ENCODE measurements around the gene SPAG9. TPM values are rescaled to one million over a fixed set of nuclear protein-coding genes. Genes with fewer than 3 reads are reported as not detected.
A peak's percentile ranks its signal among the peaks of the same experiment; 100 is the strongest.

SPAG9 gene
- total RNA-seq, 1 donor from 2014 or later: 105 TPM

DNA sequence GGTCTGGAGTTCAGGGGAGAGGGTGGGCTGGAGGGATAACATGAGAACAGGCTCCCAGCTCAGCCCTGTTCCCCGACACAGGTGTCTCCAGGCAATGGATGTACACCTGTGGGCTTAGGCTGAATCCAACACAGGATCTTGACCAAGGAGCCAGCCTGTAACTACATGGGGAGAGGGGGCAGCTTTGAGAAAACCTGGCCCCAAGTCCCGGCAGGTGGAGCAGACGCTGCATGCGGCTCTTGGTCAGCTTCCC is 181.2 kb downstream of the SPAG9 start:
- no peak for DNase-seq (ENCODE audit: low spot score)

GRCh38 chr17:50938821-50939541 is 181.7 kb downstream of the SPAG9 start:
- no peak for DNase-seq (ENCODE audit: low spot score)

- DNase-seq (ENCODE audit: low spot score): no peak
Measured at GRCh38 chr17:50935996-50936266, 184.7 kb downstream of the SPAG9 start.

DNA sequence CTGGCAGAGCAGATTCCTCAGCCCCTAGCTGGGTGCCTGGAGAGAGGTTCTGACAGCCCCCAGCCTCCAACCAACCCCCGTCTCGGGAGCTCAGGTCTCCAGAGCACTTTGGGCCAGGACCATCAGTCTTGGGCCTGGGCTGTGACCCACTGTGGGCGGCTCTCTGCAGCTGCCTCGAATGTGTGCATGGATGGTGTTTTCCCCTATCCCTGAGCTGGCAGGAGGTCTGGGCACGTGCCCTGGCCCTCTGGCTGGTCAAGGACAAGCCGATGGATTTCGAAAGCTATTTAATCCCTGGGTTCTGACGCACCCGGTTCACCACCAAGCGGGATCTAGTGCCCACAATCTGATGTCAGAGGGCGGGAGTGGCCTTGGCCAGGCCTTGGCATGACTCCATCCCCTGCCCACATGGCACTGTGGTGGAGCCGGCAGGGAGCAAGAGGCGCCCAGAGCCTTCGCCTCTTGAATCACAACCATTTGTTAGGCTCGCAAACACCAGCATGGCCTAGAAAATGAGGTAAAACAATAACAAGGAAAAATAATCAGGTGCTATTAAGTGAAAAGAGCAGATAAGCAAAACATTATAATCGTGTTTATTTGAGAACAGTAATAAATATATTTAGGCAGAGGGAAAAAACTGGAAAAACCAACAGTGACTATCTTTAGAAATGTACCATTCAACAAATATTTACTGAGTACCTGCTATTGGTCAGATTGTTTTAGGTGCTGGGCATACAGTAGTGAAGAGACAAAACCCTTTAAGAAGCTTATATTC is 185.3 kb downstream of the SPAG9 start:
- no peak for DNase-seq (ENCODE audit: low spot score)

GRCh38 chr17:50934672-50935220 is 185.9 kb downstream of the SPAG9 start:
- DNase-seq (ENCODE audit: low spot score): no peak

GRCh38 chr17:50934161-50934560 is 186.5 kb downstream of the SPAG9 start:
- no peak for DNase-seq (ENCODE audit: low spot score)

DNA sequence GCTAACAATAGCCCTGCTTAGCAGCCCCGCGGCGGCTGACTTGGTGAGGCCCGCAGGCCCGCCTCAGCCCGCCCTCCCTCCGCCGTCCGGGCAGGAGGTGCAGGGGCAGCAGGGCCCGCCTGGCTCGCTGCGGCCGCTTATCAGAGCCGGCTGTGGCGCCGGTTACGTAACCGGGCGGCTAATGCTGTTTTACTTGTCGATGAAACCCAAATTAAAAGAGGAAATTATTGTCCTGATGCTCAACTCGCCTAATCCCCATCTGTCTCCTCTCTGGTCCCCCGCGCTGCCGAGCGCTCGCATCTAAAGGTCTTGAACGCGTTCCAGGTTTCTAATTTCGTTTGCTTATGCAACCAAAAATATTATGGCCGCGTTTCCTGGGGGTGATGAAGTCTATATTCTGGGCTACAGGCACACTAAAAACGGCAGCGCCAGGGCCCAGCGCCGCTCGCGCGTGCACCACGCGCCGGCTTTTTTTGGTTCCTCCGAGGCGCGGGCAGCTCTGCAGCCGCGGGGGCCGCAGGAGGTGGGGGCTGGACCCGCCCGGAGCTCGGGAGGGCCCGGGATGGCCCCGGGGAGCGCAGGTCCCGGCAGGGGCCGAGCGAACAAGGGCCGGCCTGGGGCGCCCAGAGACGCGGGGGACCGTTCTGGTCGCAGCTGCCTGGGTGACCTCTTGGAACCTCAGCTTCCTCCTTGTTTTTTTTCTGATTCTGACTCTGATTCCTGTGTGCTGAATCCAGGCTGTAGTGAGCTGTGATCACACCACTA is 189.3 kb downstream of the SPAG9 start:
- DNase-seq (ENCODE audit: low spot score): peak; percentile 89

DNA sequence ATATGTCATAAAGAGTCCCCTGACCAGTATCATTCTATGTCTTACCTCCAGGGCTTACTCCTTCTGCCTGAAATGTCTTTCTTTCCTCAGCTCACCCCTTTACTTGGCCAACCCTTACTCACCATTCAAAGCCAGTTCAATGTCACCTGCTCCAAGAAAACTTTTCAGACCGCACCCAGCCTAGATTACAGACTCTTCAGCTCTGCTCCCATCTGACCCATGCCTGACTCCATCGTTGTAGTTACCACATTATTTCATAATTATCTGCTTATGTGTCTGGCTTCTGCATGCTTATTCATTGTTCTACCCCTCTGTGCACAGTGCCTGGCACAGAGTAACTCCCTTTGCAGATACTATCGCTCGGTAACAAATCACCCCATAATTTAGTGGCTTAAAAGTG is 192.0 kb downstream of the SPAG9 start:
- DNase-seq (ENCODE audit: low spot score): no peak

DNA sequence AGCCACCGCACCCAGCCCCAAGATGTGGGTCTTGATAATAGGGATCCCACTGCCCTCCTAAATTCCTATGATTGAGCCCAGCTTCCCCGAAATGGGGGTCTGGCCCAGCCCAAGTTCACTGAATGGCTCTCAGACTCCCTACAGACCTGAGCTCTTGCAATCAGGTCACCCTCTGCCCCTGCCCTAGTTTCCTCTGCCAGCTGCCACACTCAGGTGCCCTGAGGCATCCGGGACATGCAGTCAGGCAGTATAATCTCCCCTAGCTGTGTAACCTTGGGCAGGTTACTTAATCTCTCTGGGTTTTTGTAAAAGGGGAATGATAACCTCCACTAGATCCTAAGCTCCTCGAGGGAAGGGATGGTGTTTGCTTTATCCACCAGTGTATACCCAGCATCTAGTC is 193.4 kb downstream of the SPAG9 start:
- no peak for DNase-seq (ENCODE audit: low spot score)

GRCh38 chr17:50926523-50926922 is 194.1 kb downstream of the SPAG9 start:
- no peak for DNase-seq (ENCODE audit: low spot score)

- DNase-seq (ENCODE audit: low spot score): no peak
Measured at GRCh38 chr17:50925296-50925891, 195.3 kb downstream of the SPAG9 start.

DNA sequence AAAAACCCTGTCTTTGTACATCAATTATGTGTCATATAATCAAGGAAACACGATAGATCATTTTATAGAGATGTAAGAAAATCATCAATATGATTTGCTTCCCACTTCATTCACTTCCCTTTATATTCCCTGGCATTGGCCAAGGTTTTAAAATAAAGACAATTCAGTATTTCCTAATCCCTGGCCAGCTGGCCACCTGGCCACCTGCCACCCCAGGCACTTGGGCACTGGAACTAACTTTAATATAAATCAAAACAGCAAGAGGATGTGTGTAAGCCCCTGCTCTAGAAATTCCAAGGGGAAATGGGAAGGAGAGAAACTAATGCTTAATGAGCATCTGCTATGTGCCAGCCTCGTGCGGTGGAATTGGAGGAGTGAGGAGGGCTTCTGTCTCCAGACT is 195.9 kb downstream of the SPAG9 start:
- DNase-seq (ENCODE audit: low spot score): no peak

- no peak for DNase-seq (ENCODE audit: low spot score)
Measured at GRCh38 chr17:50924300-50924699, 196.4 kb downstream of the SPAG9 start.

GRCh38 chr17:50923611-50924010 is 197.1 kb downstream of the SPAG9 start:
- DNase-seq (ENCODE audit: low spot score): no peak

DNA sequence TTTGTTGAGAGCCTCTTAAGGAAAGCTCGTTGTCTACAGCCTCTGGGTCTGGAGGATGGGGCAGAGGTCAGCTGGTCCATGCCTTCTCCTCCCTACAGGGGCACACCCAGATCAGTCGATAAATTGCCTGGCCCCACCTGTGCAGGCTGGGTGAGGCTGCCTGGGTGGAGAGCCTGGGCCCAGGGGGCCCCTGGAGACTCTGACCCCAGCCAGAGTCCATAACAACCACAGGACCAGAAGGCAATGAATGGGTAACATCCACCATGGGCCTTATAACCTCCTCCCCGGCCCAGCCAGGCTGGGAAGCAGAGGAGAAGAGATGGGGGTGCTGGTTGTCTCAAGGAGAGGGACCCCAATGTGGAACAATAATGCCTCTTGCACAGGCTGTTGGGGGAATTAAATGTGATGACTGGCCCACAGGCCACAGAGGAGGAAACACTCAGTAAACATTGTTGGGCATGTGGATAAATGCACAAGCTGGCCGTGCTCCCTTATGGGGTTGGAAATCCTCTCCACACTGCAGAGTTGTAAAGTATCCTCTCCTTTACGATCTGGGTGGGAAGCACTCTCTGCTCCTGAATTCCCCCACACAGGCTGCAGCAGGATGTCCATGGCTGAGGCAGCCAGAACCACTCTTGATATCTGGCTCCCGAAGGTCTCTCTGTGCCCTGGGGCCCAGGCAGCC is 197.8 kb downstream of the SPAG9 start:
- DNase-seq (ENCODE audit: low spot score): no peak

GRCh38 chr17:50922107-50922506 is 198.6 kb downstream of the SPAG9 start:
- no peak for DNase-seq (ENCODE audit: low spot score)

- peak; percentile 15 for DNase-seq (ENCODE audit: low spot score)
Measured at GRCh38 chr17:50920891-50921586, 199.6 kb downstream of the SPAG9 start.

DNA sequence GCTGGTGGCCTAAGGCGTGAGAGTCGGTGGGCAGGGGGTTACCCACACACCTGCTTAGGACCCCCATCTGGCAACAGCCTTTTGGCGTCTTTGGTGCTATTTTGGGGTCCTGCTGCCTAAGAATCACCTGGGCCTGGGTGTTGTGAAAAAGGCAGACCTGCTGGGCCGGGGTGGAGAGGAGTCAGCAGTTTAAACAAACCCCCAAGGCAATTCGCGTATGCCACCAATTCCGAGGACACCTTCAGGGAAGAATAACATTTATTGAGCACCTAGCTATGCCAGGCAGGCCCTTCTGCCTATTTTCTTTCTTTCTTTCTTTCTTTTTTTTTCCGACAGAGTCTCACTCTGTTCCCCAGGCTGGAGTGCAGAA is 200.6 kb downstream of the SPAG9 start:
- no peak for DNase-seq (ENCODE audit: low spot score)

DNA sequence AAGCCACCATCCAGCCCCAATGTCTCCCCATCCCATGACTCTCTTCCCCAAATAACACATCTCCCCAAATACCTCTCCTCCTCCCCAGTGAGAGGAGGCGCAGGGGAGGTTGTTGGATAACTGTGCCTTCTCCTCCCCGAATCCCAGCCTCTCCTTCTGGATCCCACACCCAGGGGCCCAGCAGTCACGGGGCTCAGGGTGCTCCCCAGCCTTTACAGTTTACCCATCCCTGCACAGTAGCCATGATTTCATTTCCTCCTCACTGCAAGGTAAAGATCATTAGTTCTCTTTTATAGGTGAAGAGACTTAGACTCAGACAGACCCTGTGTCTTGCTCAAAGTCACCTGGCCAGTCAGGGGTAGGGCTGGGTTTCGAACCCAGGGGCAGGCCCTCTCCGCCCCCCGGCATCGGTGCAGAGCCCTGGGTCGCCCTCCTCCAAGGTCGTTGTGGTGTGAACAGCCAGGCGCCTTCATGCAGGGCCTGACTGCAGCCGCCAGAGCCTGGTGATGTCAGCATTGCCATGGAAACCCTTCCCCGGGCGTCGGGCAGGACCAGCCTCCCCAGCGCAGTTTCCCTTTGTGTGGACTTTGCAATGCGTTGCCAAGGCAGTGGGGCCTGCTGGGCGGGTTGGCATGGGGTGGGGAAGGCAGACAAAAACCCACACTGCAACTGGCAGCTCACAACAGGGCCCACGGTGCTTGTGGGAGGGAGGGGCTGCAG is 201.2 kb downstream of the SPAG9 start:
- DNase-seq (ENCODE audit: low spot score): peak; percentile 98

DNA sequence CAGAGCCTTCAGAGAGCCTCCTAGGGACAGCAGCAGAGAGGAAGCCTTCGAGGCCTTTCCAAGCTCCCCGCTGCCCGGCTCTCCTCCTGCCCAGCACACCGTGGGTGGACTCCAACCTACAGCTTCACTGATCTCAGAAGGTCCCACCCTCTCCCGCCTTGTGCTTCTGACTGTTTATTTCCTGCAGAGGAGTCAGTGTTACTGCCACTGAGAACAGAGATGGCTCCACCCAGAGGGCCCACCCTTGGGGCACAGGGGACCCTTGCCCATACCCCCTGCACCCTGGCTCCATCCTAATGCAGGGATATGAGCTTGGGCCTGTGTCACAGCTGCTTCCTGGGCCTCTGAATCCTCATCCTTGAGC is 201.8 kb downstream of the SPAG9 start:
- peak; percentile 67 for DNase-seq (ENCODE audit: low spot score)
